ENCODE data around the gene PKIG. TPM values are rescaled to one million over a fixed set of nuclear protein-coding genes. Genes with fewer than 3 reads are reported as not detected.
"Not testable (repeated sequence)": the region's sequence is repeated elsewhere in the genome, so short reads cannot be mapped to it uniquely, and the experiment has no call there.

Gene PKIG
- total and polyA plus RNA-seq, 10 of the 15 experiments (the other 5 are each of a cell fraction or from before 2014, with no cell fraction given), result 5.7 to 82.3 (median 39.7) TPM

DNA sequence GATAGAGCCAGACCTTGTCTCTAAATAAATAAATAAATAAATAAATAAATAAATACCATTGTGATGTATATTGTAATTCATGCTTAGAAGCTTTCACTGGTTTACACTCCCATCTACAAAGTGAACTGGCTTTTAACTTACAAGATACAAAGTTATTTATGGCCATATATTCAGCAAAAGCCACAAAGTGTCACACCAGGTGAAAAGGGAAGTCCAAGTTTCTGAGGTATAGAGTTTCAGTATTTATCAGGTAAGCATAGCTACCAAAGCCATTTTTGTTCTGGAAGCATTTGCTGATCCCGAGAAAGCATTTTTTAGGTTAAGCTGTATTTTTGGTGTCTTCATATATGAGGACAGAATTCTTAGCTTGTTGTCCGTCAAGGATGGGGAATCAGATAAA is 22.1 kb upstream of the PKIG start (continued):
- TF ChIP-seq TCF3 (IDR thresholded peaks at IDR 0.05; ENCODE audit: borderline replicate concordance, insufficient read depth, low read depth, low read length), result no peak
- TF ChIP-seq SRF (IDR thresholded peaks at IDR 0.05; ENCODE audit: low read depth in 2 of 2, low read length in 2 of 2), result no peak
- TF ChIP-seq FOXM1 (IDR thresholded peaks at IDR 0.05; ENCODE audit: low read depth, low read length), result no peak
- no peak for TF ChIP-seq ESRRA (IDR thresholded peaks at IDR 0.05; ENCODE audit: low read length)
- TF ChIP-seq POU2F2 (IDR thresholded peaks at IDR 0.05; ENCODE audit: borderline replicate concordance, low read depth, low read length), result no peak
- TF ChIP-seq SREBF1 (IDR thresholded peaks at IDR 0.05; ENCODE audit: low read length), result no peak
- TF ChIP-seq SMAD5 (IDR thresholded peaks at IDR 0.05; ENCODE audit: low read depth), result no peak
- TF ChIP-seq CBX5 (IDR thresholded peaks at IDR 0.05; ENCODE audit: low read depth), result no peak
- TF ChIP-seq, protein P1, sequence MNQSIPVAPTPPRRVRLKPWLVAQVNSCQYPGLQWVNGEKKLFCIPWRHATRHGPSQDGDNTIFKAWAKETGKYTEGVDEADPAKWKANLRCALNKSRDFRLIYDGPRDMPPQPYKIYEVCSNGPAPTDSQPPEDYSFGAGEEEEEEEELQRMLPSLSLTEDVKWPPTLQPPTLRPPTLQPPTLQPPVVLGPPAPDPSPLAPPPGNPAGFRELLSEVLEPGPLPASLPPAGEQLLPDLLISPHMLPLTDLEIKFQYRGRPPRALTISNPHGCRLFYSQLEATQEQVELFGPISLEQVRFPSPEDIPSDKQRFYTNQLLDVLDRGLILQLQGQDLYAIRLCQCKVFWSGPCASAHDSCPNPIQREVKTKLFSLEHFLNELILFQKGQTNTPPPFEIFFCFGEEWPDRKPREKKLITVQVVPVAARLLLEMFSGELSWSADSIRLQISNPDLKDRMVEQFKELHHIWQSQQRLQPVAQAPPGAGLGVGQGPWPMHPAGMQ (IDR thresholded peaks at IDR 0.05; ENCODE audit: borderline replicate concordance), result no peak
- no peak for TF ChIP-seq KDM1A (IDR thresholded peaks at IDR 0.05; ENCODE audit: borderline replicate concordance)
- TF ChIP-seq MEF2A (IDR thresholded peaks at IDR 0.05; ENCODE audit: insufficient read depth, low read depth, low read length), result peak; percentile 73; the same call in 1 of the 2 replicates
- TF ChIP-seq, protein P2, sequence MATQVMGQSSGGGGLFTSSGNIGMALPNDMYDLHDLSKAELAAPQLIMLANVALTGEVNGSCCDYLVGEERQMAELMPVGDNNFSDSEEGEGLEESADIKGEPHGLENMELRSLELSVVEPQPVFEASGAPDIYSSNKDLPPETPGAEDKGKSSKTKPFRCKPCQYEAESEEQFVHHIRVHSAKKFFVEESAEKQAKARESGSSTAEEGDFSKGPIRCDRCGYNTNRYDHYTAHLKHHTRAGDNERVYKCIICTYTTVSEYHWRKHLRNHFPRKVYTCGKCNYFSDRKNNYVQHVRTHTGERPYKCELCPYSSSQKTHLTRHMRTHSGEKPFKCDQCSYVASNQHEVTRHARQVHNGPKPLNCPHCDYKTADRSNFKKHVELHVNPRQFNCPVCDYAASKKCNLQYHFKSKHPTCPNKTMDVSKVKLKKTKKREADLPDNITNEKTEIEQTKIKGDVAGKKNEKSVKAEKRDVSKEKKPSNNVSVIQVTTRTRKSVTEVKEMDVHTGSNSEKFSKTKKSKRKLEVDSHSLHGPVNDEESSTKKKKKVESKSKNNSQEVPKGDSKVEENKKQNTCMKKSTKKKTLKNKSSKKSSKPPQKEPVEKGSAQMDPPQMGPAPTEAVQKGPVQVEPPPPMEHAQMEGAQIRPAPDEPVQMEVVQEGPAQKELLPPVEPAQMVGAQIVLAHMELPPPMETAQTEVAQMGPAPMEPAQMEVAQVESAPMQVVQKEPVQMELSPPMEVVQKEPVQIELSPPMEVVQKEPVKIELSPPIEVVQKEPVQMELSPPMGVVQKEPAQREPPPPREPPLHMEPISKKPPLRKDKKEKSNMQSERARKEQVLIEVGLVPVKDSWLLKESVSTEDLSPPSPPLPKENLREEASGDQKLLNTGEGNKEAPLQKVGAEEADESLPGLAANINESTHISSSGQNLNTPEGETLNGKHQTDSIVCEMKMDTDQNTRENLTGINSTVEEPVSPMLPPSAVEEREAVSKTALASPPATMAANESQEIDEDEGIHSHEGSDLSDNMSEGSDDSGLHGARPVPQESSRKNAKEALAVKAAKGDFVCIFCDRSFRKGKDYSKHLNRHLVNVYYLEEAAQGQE (IDR thresholded peaks at IDR 0.05; ENCODE audit: low read depth, low read length), result no peak
- peak; percentile 80 for TF ChIP-seq RUNX3 (IDR thresholded peaks at IDR 0.05; ENCODE audit: low read length)
- no peak for TF ChIP-seq SP1 (IDR thresholded peaks at IDR 0.05; ENCODE audit: low read depth, low read length)
- no peak for TF ChIP-seq SREBF2 (IDR thresholded peaks at IDR 0.05; ENCODE audit: low read length)
- TF ChIP-seq SPI1 (IDR thresholded peaks at IDR 0.05; ENCODE audit: borderline replicate concordance, insufficient read depth, low read depth, low read length), result peak; percentile 67
- no peak for TF ChIP-seq EP300 (IDR thresholded peaks at IDR 0.05; ENCODE audit: borderline replicate concordance in 1 of 2, control insufficient read depth in 1 of 2, low read depth in 2 of 2, low read length in 2 of 2)
- TF ChIP-seq NBN (IDR thresholded peaks at IDR 0.05), result no peak
- no peak for TF ChIP-seq BRCA1 (IDR thresholded peaks at IDR 0.05; ENCODE audit: low read depth, low read length)
- TF ChIP-seq MEF2B (IDR thresholded peaks at IDR 0.05; ENCODE audit: partially characterized antibody, poor library complexity, severe bottlenecking), result peak; percentile 29
- no peak for TF ChIP-seq MYC (IDR thresholded peaks at IDR 0.05; ENCODE audit: insufficient read depth, insufficient read length, insufficient replicate concordance, low read length, severe bottlenecking)

- POLR2A ChIA-PET, result interaction anchor here (1.5 kb wide), 1 partner anchor 25 kb away, joined by 4 read pairs; no protein-coding TSS in a partner anchor
- WGBS (ENCODE audit: insufficient coverage, insufficient replicate concordance, low lambda C conversion rate, missing lambda C conversion rate), result 87% methylated on average over 6 of the region's 6 CpGs
- in situ Hi-C loops (cut with MboI); H3K4me1 ChIP-seq (ENCODE audit: control insufficient read depth, insufficient read depth, low read length); H3K36me3 ChIP-seq (ENCODE audit: control insufficient read depth in 2 of 2, insufficient read depth in 2 of 2, low read length in 1 of 2); BruUV-seq (replicated peaks); H3K4me3 ChIP-seq; H3K79me2 ChIP-seq (ENCODE audit: control insufficient read depth, insufficient read depth, low read length); ATAC-seq; DNase-seq (ENCODE audit: low read depth, low spot score); H2AFZ ChIP-seq (ENCODE audit: control insufficient read depth, low read depth, low read length); H3K27ac ChIP-seq (ENCODE audit: control insufficient read depth, insufficient read depth); H3K4me2 ChIP-seq (ENCODE audit: control insufficient read depth, insufficient read depth); H3K27me3 ChIP-seq (replicated peaks in 1 of 2; ENCODE audit: control insufficient read depth in 2 of 2, insufficient read depth in 2 of 2, low read length in 1 of 2); H4K20me1 ChIP-seq (ENCODE audit: control insufficient read depth, insufficient read depth); intact Hi-C loops (cut with micrococcal nuclease; ENCODE audit: unreplicated experiment); H3K9me3 ChIP-seq (replicated peaks; ENCODE audit: control insufficient read depth, insufficient read depth, low read length); H3K9ac ChIP-seq (ENCODE audit: control insufficient read depth, insufficient read depth, low read length); FAIRE-seq: not testable (repeated sequence)
- RAD21 ChIA-PET (ENCODE audit: unreplicated experiment), result interaction anchor here (0.8 to 1.7 kb wide), 6 partner anchors 11 to 49 kb away, joined by 3 to 10 read pairs (median 4); no protein-coding TSS in a partner anchor
- CTCF ChIA-PET, result interaction anchor here (0.7 to 1.6 kb wide), 10 partner anchors 13 to 731 kb away, joined by 3 to 11 read pairs (median 3); no protein-coding TSS in a partner anchor
- SMC1A ChIA-PET (ENCODE audit: uncharacterized antibody, unreplicated experiment), result interaction anchor here (0.8 to 2.1 kb wide), 7 partner anchors 11 to 123 kb away, joined by 3 to 15 read pairs (median 3); partner anchors contain the start of gene PKIG
These were observed 21.6 kb upstream of the PKIG start for GRCh38 chr20:44560818-44561217.
